ENCODE results near the gene STAT6. TPM values are rescaled to one million over a fixed set of nuclear protein-coding genes. Genes with fewer than 3 reads are reported as not detected.
A peak's percentile ranks its signal among the peaks of the same experiment; 100 is the strongest.

Gene STAT6
- total and polyA plus RNA-seq, 2 donors (not counting 1 experiment from before 2014, with no cell fraction given), result 544 to 736 TPM

GRCh38 chr12:57119294-57120085 lies 8.3 kb upstream of the STAT6 start:
- Mint-ChIP-seq H3K27ac (no peak overlapping the region), H3K4me3 (no peak overlapping the region), H3K9me3 (ENCODE audit: insufficient read depth) (no peaks in the 10 kb centered on the region), H3K4me1 (peaks cover 5% of the 10 kb centered on the region), H3K27me3 (no peaks in the 10 kb centered on the region)
- Histone ChIP-seq H3K4me2 (replicated peaks; ENCODE audit: low read depth, low read length, poor library complexity, severe bottlenecking) (peak overlapping the region; percentile 11), H3K27ac (ENCODE audit: low read length in 2 of 2) (peak overlapping the region in 1 of 2 donors; percentile 21), H3K79me2 (ENCODE audit: control insufficient read depth, insufficient read depth, low read length) (no peaks in the 10 kb centered on the region), H3K36me3 (replicated peaks in 1 of 2; ENCODE audit: control extremely low read depth in 1 of 2, control insufficient read depth in 1 of 2, extremely low read depth in 1 of 2, insufficient read depth in 2 of 2, low read length in 1 of 2) (no peaks in the 10 kb centered on the region), H3K9me3 (ENCODE audit: control extremely low read depth in 1 of 3, control insufficient read depth in 2 of 3, insufficient read depth in 1 of 3, low read length in 2 of 3) (peaks cover 0 to 2% (median 0%) of the 10 kb centered on the region in 3 donors), H3K9ac (ENCODE audit: low read length) (no peak overlapping the region), H3K4me3 (ENCODE audit: control extremely low read depth in 1 of 5, extremely low read depth in 1 of 5, insufficient read depth in 1 of 5, low read depth in 2 of 5, low read length in 4 of 5) (no peak overlapping the region), H3K27me3 (replicated peaks in 1 of 4; ENCODE audit: control extremely low read depth in 1 of 4, control insufficient read depth in 3 of 4, insufficient read depth in 4 of 4, low read length in 3 of 4) (no peaks in the 10 kb centered on the region), H4K20me1 (ENCODE audit: control insufficient read depth, insufficient read depth, low read length, poor library complexity, severe bottlenecking) (no peaks in the 10 kb centered on the region), H3K4me1 (ENCODE audit: control insufficient read depth in 2 of 2, insufficient read depth in 2 of 2, low read length in 2 of 2) (peaks cover 12% of the 10 kb centered on the region in 2 donors), H2AFZ (ENCODE audit: insufficient read depth, low read depth, low read length, poor library complexity, severe bottlenecking) (no peak overlapping the region)
- WGBS (ENCODE audit: insufficient coverage), result no CpG with 5 or more reads among the region's 5 CpGs
- ATAC-seq (ENCODE audit: low read depth) (no peak), DNase-seq (no peak)
- TF ChIP-seq CTCF (IDR thresholded peaks at IDR 0.05), result no peak
- no peak for TF ChIP-seq EZH2 (IDR thresholded peaks at IDR 0.05; ENCODE audit: borderline replicate concordance, insufficient read depth, low read depth, low read length, poor library complexity, severe bottlenecking)
- ChIA-PET POLR2A (no interaction called here), CTCF (interaction anchor here (1.3 to 7.6 kb wide), 3 partner anchors 8 to 54 kb away, joined by 3 to 72 read pairs (median 45); partner anchors contain the start of gene STAT6)
- intact Hi-C loops (cut with micrococcal nuclease), result no loop called here

- H3K9ac ChIP-seq (ENCODE audit: low read length), result no peak overlapping the region
- no peaks in the 10 kb centered on the region for H3K79me2 ChIP-seq (ENCODE audit: control insufficient read depth, insufficient read depth, low read length)
- intact Hi-C loops (cut with micrococcal nuclease), result no loop called here
- H3K9me3 Mint-ChIP-seq (ENCODE audit: insufficient read depth), result no peaks in the 10 kb centered on the region
- H3K4me2 ChIP-seq (replicated peaks; ENCODE audit: low read depth, low read length, poor library complexity, severe bottlenecking), result peak overlapping the region; percentile 11
- ATAC-seq (ENCODE audit: low read depth) (no peak), DNase-seq (peak; percentile 54)
- H3K27me3 ChIP-seq (replicated peaks in 1 of 4; ENCODE audit: control extremely low read depth in 1 of 4, control insufficient read depth in 3 of 4, insufficient read depth in 4 of 4, low read length in 3 of 4), result no peaks in the 10 kb centered on the region
- no peak overlapping the region for H3K27ac Mint-ChIP-seq
- H3K36me3 ChIP-seq (replicated peaks in 1 of 2; ENCODE audit: control extremely low read depth in 1 of 2, control insufficient read depth in 1 of 2, extremely low read depth in 1 of 2, insufficient read depth in 2 of 2, low read length in 1 of 2), result no peaks in the 10 kb centered on the region
- ChIA-PET CTCF (interaction anchor here (1.3 to 7.6 kb wide), 2 partner anchors 50 to 53 kb away, joined by 3 to 45 read pairs; no protein-coding TSS in a partner anchor), POLR2A (no interaction called here)
- no peaks in the 10 kb centered on the region for H3K9me3 ChIP-seq (ENCODE audit: control extremely low read depth in 1 of 3, control insufficient read depth in 2 of 3, insufficient read depth in 1 of 3, low read length in 2 of 3)
- no peaks in the 10 kb centered on the region for H3K27me3 Mint-ChIP-seq
- no peak overlapping the region for H2AFZ ChIP-seq (ENCODE audit: insufficient read depth, low read depth, low read length, poor library complexity, severe bottlenecking)
- 100% methylated on average over 1 of the region's 1 CpG for WGBS (ENCODE audit: insufficient coverage)
- H4K20me1 ChIP-seq (ENCODE audit: control insufficient read depth, insufficient read depth, low read length, poor library complexity, severe bottlenecking), result no peaks in the 10 kb centered on the region
- TF ChIP-seq EZH2 (IDR thresholded peaks at IDR 0.05; ENCODE audit: borderline replicate concordance, insufficient read depth, low read depth, low read length, poor library complexity, severe bottlenecking), result no peak
- TF ChIP-seq CTCF (IDR thresholded peaks at IDR 0.05), result no peak
- peak overlapping the region in 1 of 2 donors; percentile 21 for H3K27ac ChIP-seq (ENCODE audit: low read length in 2 of 2)
- H3K4me1 ChIP-seq (ENCODE audit: control insufficient read depth in 2 of 2, insufficient read depth in 2 of 2, low read length in 2 of 2), result peaks cover 12% of the 10 kb centered on the region in 2 donors
- no peak overlapping the region for H3K4me3 ChIP-seq (ENCODE audit: control extremely low read depth in 1 of 5, extremely low read depth in 1 of 5, insufficient read depth in 1 of 5, low read depth in 2 of 5, low read length in 4 of 5)
- peaks cover 5% of the 10 kb centered on the region for H3K4me1 Mint-ChIP-seq
- no peak overlapping the region for H3K4me3 Mint-ChIP-seq
These were observed 7.6 kb upstream of the STAT6 start for GRCh38 chr12:57118711-57119271.

Data from B cell (primary cell).